Small intestine (tissue), 7 donors: ENCODE data around the gene FKTN. TPM values are rescaled to one million over a fixed set of nuclear protein-coding genes. Genes with fewer than 3 reads are reported as not detected.

Experiments used
- DNase-seq, 2 donors: peaks; one replicate each; pipeline versions ENCODE4 v3.0.0 to v3.0.0-alpha.2; 2013
- FAIRE-seq: peaks from 2 replicates; lab custom pipeline; 2012; peaks lifted over from hg19 to GRCh38; lab: Jason Lieb, UNC
- H3K27ac ChIP-seq, 3 donors: one replicate each; pipeline ENCODE4 v1.5.1; 2013; ENCODE audit warnings: low read length in 2 of 3, mild to moderate bottlenecking in 2 of 3, control low read depth in 1 of 3, inconsistent platforms in 1 of 3, low read depth in 1 of 3, moderate library complexity in 1 of 3
- H3K27me3 ChIP-seq, 3 donors: one replicate each; pipeline ENCODE4 v1.6.1; 2013; ENCODE audit warnings: low read length in 3 of 3, inconsistent platforms in 1 of 3; ENCODE audit not compliant: control insufficient read depth in 3 of 3, insufficient read depth in 3 of 3
- H3K36me3 ChIP-seq, 3 donors: one replicate each; pipeline ENCODE4 v1.6.1; 2013; ENCODE audit warnings: low read length in 3 of 3, inconsistent platforms in 1 of 3, low read depth in 1 of 3, mild to moderate bottlenecking in 1 of 3, moderate library complexity in 1 of 3; ENCODE audit not compliant: control insufficient read depth in 3 of 3, insufficient read depth in 2 of 3
- H3K4me1 ChIP-seq, 3 donors: one replicate each; pipeline ENCODE4 v1.6.1; 2013; ENCODE audit warnings: low read length in 2 of 3, inconsistent platforms in 1 of 3, low read depth in 1 of 3, mild to moderate bottlenecking in 1 of 3, moderate library complexity in 1 of 3; ENCODE audit not compliant: control insufficient read depth in 3 of 3, insufficient read depth in 2 of 3
- H3K4me3 ChIP-seq, 3 donors: one replicate each; pipeline ENCODE4 v1.5.1; 2013; ENCODE audit warnings: low read length in 3 of 3, control low read depth in 1 of 3, inconsistent platforms in 1 of 3, low read depth in 1 of 3, mild to moderate bottlenecking in 1 of 3, moderate library complexity in 1 of 3
- H3K9me3 ChIP-seq, 2 donors: one replicate each; pipeline ENCODE4 v1.6.1; 2013; ENCODE audit warnings: low read depth in 1 of 2, low read length in 1 of 2; ENCODE audit not compliant: control insufficient read depth in 2 of 2, insufficient read depth in 1 of 2
- WGBS, 3 donors: extraction: QIAGEN DNeasy Blood & Tissue Kit; methylation state at CpG; one replicate each; pipeline ENCODE4 v1.1.7; 2013; 5-methylcytosine and 5-hydroxymethylcytosine counted together
- polyA plus RNA-seq, 4 donors: library from polyadenylated mRNA; stranded (reverse) in 3 of 4; unstranded in 1 of 4; fragments of 200-250 nt in 3 of 4; fragments of 120-200 nt in 1 of 4; gene quantifications; one replicate each; pipeline versions ENCODE4 v1.2.1 to v1.2.3, GENCODE V29; 2013
- donor health status: healthy with polysubstance abuse.
- donor health status: control.
- donor health status: control.
- donor health status: Bipolar disorder and iron deficiency.
- donor health status: healthy.

FKTN gene
- polyA plus RNA-seq, 4 donors = 0.67 to 17.3 (median 2.7) TPM

- WGBS, 3 donors = 87 to 97% (median 92%) methylated on average over 4 of the region's 4 CpGs
- H3K4me3 ChIP-seq = no peak overlapping the region
- peaks cover 0 to 11% (median 8%) of the 10 kb centered on the region in 3 donors for H3K27me3 ChIP-seq
- peaks cover 0 to 4% (median under 1%) of the 10 kb centered on the region in 3 donors for H3K4me1 ChIP-seq
- FAIRE-seq (no peak), DNase-seq (no peak)
- no peaks in the 10 kb centered on the region for H3K36me3 ChIP-seq
- H3K9me3 ChIP-seq = no peaks in the 10 kb centered on the region
- no peak overlapping the region for H3K27ac ChIP-seq
Observed at GRCh38 chr9:105661011-105661410, 103.1 kb downstream of the FKTN start.

GRCh38 chr9:105662184-105663104 is 104.5 kb downstream of the FKTN start, which contains the start of gene TAL2:
Gene TAL2, plus strand, starts transcription at chr9:105662457. Its CDS starts 40 bp downstream, at chr9:105662497.
- peaks cover 0 to 2% (median 2%) of the 10 kb centered on the region in 3 donors for H3K27me3 ChIP-seq
- FAIRE-seq (no peak), DNase-seq (no peak)
- no peak within 1 kb of the TSS for H3K4me3 ChIP-seq
- no peaks in the 10 kb centered on the region for H3K4me1 ChIP-seq
- WGBS, 3 donors = 85 to 86% (median 85%) methylated on average over 12 of the region's 12 CpGs
- H3K9me3 ChIP-seq = no peaks in the 10 kb centered on the region
- H3K27ac ChIP-seq = no peak within 1 kb of the TSS
- no peaks in the 10 kb centered on the region for H3K36me3 ChIP-seq

GRCh38 chr9:105663914-105664313 is 106.0 kb downstream of the FKTN start:
- Histone ChIP-seq H3K27ac (no peak overlapping the region), H3K36me3 (no peaks in the 10 kb centered on the region), H3K27me3 (no peaks in the 10 kb centered on the region), H3K4me3 (no peak overlapping the region), H3K9me3 (no peaks in the 10 kb centered on the region), H3K4me1 (no peaks in the 10 kb centered on the region)
- FAIRE-seq (no peak), DNase-seq (no peak)
- 72 to 84% (median 81%) methylated on average over 5 of the region's 5 CpGs for WGBS, 3 donors

GRCh38 chr9:105667867-105668266 is 109.9 kb downstream of the FKTN start:
- peak in 1 of 2 donors; percentile 2 for DNase-seq
- no peak for FAIRE-seq
- Histone ChIP-seq H3K4me3 (no peak overlapping the region), H3K27me3 (no peaks in the 10 kb centered on the region), H3K4me1 (no peaks in the 10 kb centered on the region), H3K9me3 (no peaks in the 10 kb centered on the region), H3K27ac (no peak overlapping the region), H3K36me3 (no peaks in the 10 kb centered on the region)
- 15 to 38% (median 21%) methylated on average over 4 of the region's 4 CpGs for WGBS, 3 donors

- peaks cover 0 to 4% (median 0%) of the 10 kb centered on the region in 3 donors for H3K4me1 ChIP-seq
- 68 to 85% (median 71%) methylated on average over 3 of the region's 3 CpGs for WGBS, 3 donors
Observed at GRCh38 chr9:105670315-105670714, 112.4 kb downstream of the FKTN start.

GRCh38 chr9:105670775-105671174 is 112.8 kb downstream of the FKTN start:
- FAIRE-seq (no peak), DNase-seq (no peak)
- H3K36me3 ChIP-seq = no peaks in the 10 kb centered on the region
- no peaks in the 10 kb centered on the region for H3K27me3 ChIP-seq
- WGBS, 3 donors = 79 to 88% (median 85%) methylated on average over 3 of the region's 3 CpGs
- H3K4me1 ChIP-seq = peaks cover 0 to 4% (median 0%) of the 10 kb centered on the region in 3 donors
- H3K27ac ChIP-seq = no peak overlapping the region
- H3K9me3 ChIP-seq = no peaks in the 10 kb centered on the region
- no peak overlapping the region for H3K4me3 ChIP-seq

More at GRCh38 chr9:105670315-105670714, 112.4 kb downstream of the FKTN start:
- Histone ChIP-seq H3K27ac (no peak overlapping the region), H3K27me3 (no peaks in the 10 kb centered on the region), H3K36me3 (no peaks in the 10 kb centered on the region), H3K4me3 (no peak overlapping the region), H3K9me3 (no peaks in the 10 kb centered on the region)
- FAIRE-seq = no peak
- DNase-seq = no peak

- Histone ChIP-seq H3K27me3 (no peaks in the 10 kb centered on the region), H3K9me3 (no peaks in the 10 kb centered on the region), H3K4me1 (peaks cover 0 to 4% (median 0%) of the 10 kb centered on the region in 3 donors), H3K4me3 (no peak overlapping the region), H3K36me3 (no peaks in the 10 kb centered on the region), H3K27ac (no peak overlapping the region)
- WGBS, 3 donors = 12 to 27% (median 23%) methylated on average over 3 of the region's 3 CpGs
- no peak for FAIRE-seq
- DNase-seq = no peak
Observed at GRCh38 chr9:105672711-105673234, 114.8 kb downstream of the FKTN start.

GRCh38 chr9:105673850-105674387 is 116.0 kb downstream of the FKTN start:
- no peak for FAIRE-seq
- WGBS, 3 donors = 71 to 82% (median 80%) methylated on average over 3 of the region's 3 CpGs
- no peaks in the 10 kb centered on the region for H3K27me3 ChIP-seq

More at GRCh38 chr9:105673850-105674387, 116.0 kb downstream of the FKTN start:
- DNase-seq = no peak
- no peak overlapping the region for H3K4me3 ChIP-seq
- H3K4me1 ChIP-seq = peaks cover 0 to 4% (median 0%) of the 10 kb centered on the region in 3 donors
- H3K36me3 ChIP-seq = no peaks in the 10 kb centered on the region
- no peak overlapping the region for H3K27ac ChIP-seq
- H3K9me3 ChIP-seq = no peaks in the 10 kb centered on the region
